Measurements from ENCODE around the gene ZDHHC20.

- no peak for TF ChIP-seq CTCF (IDR thresholded peaks at IDR 0.05; ENCODE audit: low read depth, low read length, poor library complexity, severe bottlenecking)
- no peak for TF ChIP-seq EZH2phosphoT487 (IDR thresholded peaks at IDR 0.05; ENCODE audit: borderline replicate concordance, low read length)
Observed at GRCh38 chr13:21328201-21328600, 130.9 kb downstream of the ZDHHC20 start.

Measured in DOHH2 (cell line).